ACC112 (cell line): ENCODE results near the gene MRPS18A.
A peak's percentile ranks its signal among the peaks of the same experiment; 100 is the strongest.

Source experiments
- H2AFZ ChIP-seq: fragments of 200-600 bp; sonication (generic); one replicate; pipeline ENCODE4 v1.6.0; 2017; ENCODE audit warnings: antibody characterized with exemption, low read length; ENCODE audit not compliant: unreplicated experiment
- H3K27ac ChIP-seq: fragments of 200-600 bp; sonication (generic); 2 replicates; pipeline ENCODE4 v1.5.1; 2014; ENCODE audit warnings: low read depth, mild to moderate bottlenecking, antibody characterized with exemption, low read length, moderate library complexity
- H3K27me3 ChIP-seq: fragments of 200-600 bp; sonication (generic); 2 replicates; pipeline ENCODE4 v1.6.1; 2014; ENCODE audit warnings: mild to moderate bottlenecking, antibody characterized with exemption, low read length, moderate library complexity, mixed read lengths; ENCODE audit not compliant: insufficient read depth
- H3K36me3 ChIP-seq: fragments of 200-600 bp; sonication (generic); 2 replicates; pipeline ENCODE4 v1.6.1; 2016; ENCODE audit warnings: mild to moderate bottlenecking, antibody characterized with exemption, low read length, moderate library complexity, mixed read lengths; ENCODE audit not compliant: insufficient read depth
- H3K4me1 ChIP-seq: fragments of 200-600 bp; sonication (generic); one replicate; pipeline ENCODE4 v1.6.1; 2016; ENCODE audit warnings: low read length, mixed read lengths; ENCODE audit not compliant: insufficient read depth, unreplicated experiment, control insufficient read depth
- H3K4me3 ChIP-seq: fragments of 200-600 bp; sonication (generic); 2 replicates; pipeline ENCODE4 v1.5.1; 2014; ENCODE audit warnings: mild to moderate bottlenecking, low read depth, low read length
- H3K79me2 ChIP-seq: fragments of 200-600 bp; sonication (generic); one replicate; pipeline ENCODE4 v1.6.0; 2016; ENCODE audit warnings: low read length; ENCODE audit not compliant: control insufficient read depth, unreplicated experiment, insufficient read depth

MRPS18A gene

GRCh38 chr6:43716099-43716498, 28.5 kb upstream of the MRPS18A start:
- Histone ChIP-seq H3K27ac (no peak overlapping the region), H3K36me3 (no peaks in the 10 kb centered on the region), H2AFZ (no peak overlapping the region), H3K79me2 (no peaks in the 10 kb centered on the region), H3K4me1 (peaks cover 4% of the 10 kb centered on the region), H3K27me3 (no peaks in the 10 kb centered on the region), H3K4me3 (no peak overlapping the region)

GRCh38 chr6:43715056-43715788, 27.6 kb upstream of the MRPS18A start:
- Histone ChIP-seq H3K79me2 (no peaks in the 10 kb centered on the region), H2AFZ (no peak overlapping the region), H3K27me3 (no peaks in the 10 kb centered on the region), H3K27ac (no peak overlapping the region), H3K4me1 (peaks cover 4% of the 10 kb centered on the region), H3K4me3 (no peak overlapping the region), H3K36me3 (no peaks in the 10 kb centered on the region)

- Histone ChIP-seq H3K79me2 (no peaks in the 10 kb centered on the region), H3K4me1 (peaks cover 8% of the 10 kb centered on the region), H3K27me3 (no peaks in the 10 kb centered on the region), H2AFZ (no peak overlapping the region), H3K27ac (no peak overlapping the region), H3K4me3 (no peak overlapping the region), H3K36me3 (no peaks in the 10 kb centered on the region)
Measured at GRCh38 chr6:43714311-43715055, 26.9 kb upstream of the MRPS18A start.

GRCh38 chr6:43713643-43714310, 26.2 kb upstream of the MRPS18A start:
- no peaks in the 10 kb centered on the region for H3K79me2 ChIP-seq
- no peaks in the 10 kb centered on the region for H3K27me3 ChIP-seq
- H3K4me3 ChIP-seq: no peak overlapping the region
- no peaks in the 10 kb centered on the region for H3K36me3 ChIP-seq
- no peak overlapping the region for H3K27ac ChIP-seq
- no peak overlapping the region for H2AFZ ChIP-seq
- peaks cover 15% of the 10 kb centered on the region for H3K4me1 ChIP-seq

DNA sequence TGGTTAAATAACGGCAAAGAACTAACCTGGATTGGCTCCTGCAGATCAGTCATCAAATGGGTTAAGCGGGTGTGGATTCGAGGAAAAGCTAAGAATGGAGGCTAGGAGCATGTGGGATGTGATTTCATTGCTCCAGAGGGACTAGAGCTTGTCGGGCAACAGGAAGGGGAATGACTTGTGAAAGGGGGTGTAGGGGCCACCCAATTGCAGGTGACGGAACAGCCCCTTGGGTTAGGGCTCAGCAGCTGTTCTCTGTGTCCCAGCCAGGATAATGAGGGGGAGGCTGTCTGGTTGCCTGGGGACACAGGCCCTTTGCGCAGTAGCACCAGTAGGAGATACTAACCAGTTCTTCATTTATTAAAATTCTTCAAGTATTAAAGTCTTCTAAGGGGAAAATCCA, 25.0 kb upstream of the MRPS18A start:
- H3K27ac ChIP-seq: no peak overlapping the region

GRCh38 chr6:43710576-43710975, 23.0 kb upstream of the MRPS18A start:
- H3K27ac ChIP-seq: no peak overlapping the region
- peaks cover 21% of the 10 kb centered on the region for H3K4me1 ChIP-seq
- H3K36me3 ChIP-seq: no peaks in the 10 kb centered on the region

More for the DNA sequence above, 25.0 kb upstream of the MRPS18A start:
- H2AFZ ChIP-seq: no peak overlapping the region
- no peaks in the 10 kb centered on the region for H3K79me2 ChIP-seq
- no peaks in the 10 kb centered on the region for H3K27me3 ChIP-seq
- H3K36me3 ChIP-seq: no peaks in the 10 kb centered on the region
- H3K4me3 ChIP-seq: no peak overlapping the region
- H3K4me1 ChIP-seq: peaks cover 15% of the 10 kb centered on the region

GRCh38 chr6:43709654-43710303, 22.2 kb upstream of the MRPS18A start:
- H3K36me3 ChIP-seq: no peaks in the 10 kb centered on the region
- H2AFZ ChIP-seq: peak overlapping the region; percentile 8
- no peaks in the 10 kb centered on the region for H3K27me3 ChIP-seq
- H3K27ac ChIP-seq: peak overlapping the region; percentile 63
- peaks cover 21% of the 10 kb centered on the region for H3K4me1 ChIP-seq
- no peak overlapping the region for H3K4me3 ChIP-seq
- H3K79me2 ChIP-seq: no peaks in the 10 kb centered on the region

More at GRCh38 chr6:43710576-43710975, 23.0 kb upstream of the MRPS18A start:
- H3K27me3 ChIP-seq: no peaks in the 10 kb centered on the region
- no peak overlapping the region for H3K4me3 ChIP-seq
- H2AFZ ChIP-seq: no peak overlapping the region
- no peaks in the 10 kb centered on the region for H3K79me2 ChIP-seq

DNA sequence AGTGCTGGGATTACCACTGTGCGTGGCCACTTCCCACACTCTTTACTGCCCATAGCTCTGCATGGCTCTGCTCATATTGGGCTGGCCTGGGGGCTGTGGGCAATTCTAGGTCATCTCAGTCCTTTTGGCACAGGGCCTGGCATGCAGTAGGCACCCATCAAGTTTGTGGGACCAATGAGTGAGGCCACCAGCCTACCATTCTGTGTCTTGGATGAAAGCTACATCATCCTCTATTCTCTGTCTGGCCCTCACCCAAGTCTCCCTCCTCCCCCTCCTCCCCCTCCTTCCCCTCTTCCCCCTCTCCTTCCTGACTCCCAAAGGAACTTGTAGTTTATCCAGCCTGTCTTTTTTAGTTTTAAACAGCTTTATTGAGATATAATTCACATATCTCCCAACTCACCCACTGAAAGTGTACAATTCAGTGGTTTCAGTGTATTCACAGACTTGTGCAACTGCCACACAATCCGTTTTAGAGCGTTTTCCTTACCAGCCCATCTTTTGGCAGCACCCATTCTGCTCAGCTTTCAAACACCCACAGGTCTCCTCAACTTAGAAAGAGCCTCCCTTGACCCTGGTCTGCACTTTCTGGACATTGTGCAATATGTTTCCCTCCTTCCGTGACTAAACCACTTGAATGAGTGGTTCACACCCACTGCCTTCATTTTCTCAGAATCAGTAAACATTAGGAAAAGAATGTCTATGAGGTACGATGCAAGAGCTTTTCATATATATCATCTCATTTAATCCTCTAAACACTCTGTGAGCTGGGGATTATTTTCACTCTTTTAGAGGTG, 21.5 kb upstream of the MRPS18A start:
- peak overlapping the region; percentile 8 for H2AFZ ChIP-seq
- H3K27ac ChIP-seq: peak overlapping the region; percentile 63
- H3K79me2 ChIP-seq: no peaks in the 10 kb centered on the region
- H3K36me3 ChIP-seq: no peaks in the 10 kb centered on the region
- peaks cover 21% of the 10 kb centered on the region for H3K4me1 ChIP-seq
- H3K4me3 ChIP-seq: no peak overlapping the region
- no peaks in the 10 kb centered on the region for H3K27me3 ChIP-seq

DNA sequence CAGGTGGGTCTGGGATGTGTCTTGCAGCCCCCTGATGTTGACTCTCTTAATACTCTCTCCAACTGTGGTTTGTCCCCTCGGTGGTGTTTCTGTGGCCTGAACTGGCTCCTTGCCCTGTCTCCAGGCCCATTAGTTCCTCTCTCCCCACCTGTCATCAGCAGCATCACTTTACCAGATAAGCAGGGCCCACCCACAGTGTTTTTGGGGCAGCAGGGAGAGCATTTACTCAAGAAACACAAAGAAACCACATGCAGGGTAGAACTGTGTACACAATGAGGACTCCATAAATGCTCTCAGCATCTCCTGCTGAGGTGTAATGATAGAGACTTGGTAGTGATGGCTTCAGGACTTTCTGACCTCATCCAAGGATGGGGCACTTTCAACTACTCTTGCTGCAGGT, 20.2 kb upstream of the MRPS18A start:
- Histone ChIP-seq H3K36me3 (no peaks in the 10 kb centered on the region), H3K4me1 (peaks cover 29% of the 10 kb centered on the region), H3K27ac (no peak overlapping the region), H3K27me3 (no peaks in the 10 kb centered on the region), H2AFZ (no peak overlapping the region), H3K4me3 (no peak overlapping the region), H3K79me2 (no peaks in the 10 kb centered on the region)

GRCh38 chr6:43707269-43707668, 19.7 kb upstream of the MRPS18A start:
- H3K27ac ChIP-seq: no peak overlapping the region
- no peak overlapping the region for H3K4me3 ChIP-seq
- no peaks in the 10 kb centered on the region for H3K36me3 ChIP-seq
- H3K27me3 ChIP-seq: no peaks in the 10 kb centered on the region
- H3K4me1 ChIP-seq: peaks cover 34% of the 10 kb centered on the region
- H2AFZ ChIP-seq: no peak overlapping the region
- H3K79me2 ChIP-seq: no peaks in the 10 kb centered on the region
